ENCODE measurements around the gene ELAVL4.
A peak's percentile ranks its signal among the peaks of the same experiment; 100 is the strongest.

Gene ELAVL4

DNA sequence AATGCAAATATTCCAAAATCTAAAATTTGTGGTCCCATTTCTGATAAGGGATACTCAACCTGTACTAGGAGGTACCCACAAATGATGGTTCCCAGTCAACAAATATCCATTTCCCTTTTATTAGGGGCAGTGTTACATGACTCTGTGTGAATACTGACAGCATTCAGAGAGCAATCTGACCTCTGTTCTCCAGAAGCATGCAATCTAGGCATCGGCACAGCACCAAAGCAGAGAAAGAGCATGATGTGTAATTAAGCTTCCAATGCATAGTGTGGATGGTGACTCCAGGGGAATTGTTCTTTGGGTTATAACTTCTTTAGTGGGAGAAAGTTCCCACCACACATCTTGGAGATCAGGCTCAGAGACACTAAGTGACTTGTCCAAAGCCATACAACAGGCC is 71.6 kb downstream of the ELAVL4 start:
- DNase-seq, result no peak

DNA sequence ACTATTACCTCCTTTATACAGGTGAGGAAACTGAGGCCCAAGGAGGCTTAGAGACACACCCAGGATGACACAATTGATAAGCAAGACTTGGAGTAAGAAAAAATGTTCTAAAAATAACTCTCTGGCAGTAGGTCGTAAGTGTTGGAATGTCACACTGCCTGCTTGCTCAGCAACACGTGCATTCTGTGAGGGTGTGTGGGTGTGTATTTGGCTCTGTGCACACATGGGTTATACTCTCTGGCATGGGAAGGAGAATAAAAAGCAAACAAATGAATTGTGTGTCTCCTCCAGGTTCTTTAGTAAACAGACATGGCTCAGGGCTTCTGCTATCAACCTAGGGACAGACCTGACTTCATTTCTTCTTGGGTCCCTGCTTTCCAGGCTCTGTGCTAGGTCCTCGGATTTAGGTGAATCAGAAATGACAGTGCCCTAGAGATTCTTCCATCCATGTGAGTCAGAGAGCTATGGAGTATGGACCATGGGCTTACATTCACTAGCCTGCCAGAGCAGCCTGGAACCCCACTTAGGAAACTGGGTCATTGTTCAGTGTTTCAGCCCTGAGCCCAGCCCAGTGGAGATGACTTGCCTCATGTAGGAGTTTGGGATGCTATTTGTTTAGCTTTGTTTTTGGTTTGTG is 72.4 kb downstream of the ELAVL4 start:
- no peak for DNase-seq

DNA sequence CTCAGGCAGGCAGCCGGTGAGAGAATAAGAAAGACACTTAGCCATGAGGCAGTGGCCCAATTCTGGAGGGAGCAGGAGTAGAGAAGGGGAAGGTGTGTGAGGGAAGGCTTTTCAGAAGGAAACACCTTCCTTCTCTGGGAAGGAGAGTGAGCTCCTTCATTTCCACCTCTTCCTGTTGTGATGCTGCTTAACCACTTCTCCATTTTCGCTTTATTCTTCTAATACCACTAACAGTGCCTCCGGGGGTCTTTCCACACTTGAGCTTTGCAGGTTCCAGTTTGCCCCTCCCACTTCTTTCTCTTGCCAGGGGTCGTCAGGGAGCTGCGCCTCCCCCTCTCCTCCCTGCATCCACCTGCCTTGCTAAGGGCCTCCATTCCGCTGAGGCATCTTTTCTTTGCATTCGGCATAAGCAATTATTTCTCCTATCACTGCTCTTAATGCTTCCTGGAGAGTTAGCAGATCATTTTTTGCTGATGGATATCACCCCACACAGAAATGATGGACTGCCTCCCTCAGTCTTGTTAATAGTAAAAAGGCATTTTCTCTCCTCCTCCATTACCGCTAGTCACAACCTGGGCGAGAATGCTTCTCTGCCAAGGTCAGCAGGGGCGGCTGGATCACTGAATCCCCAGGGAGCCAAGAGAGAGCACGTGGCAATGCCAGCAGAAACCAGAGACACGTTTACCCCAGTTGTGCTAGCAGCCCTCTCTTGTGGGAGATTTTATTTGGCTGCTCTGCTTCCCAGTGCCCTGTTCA is 74.8 kb downstream of the ELAVL4 start:
- peak; percentile 46 for DNase-seq

DNA sequence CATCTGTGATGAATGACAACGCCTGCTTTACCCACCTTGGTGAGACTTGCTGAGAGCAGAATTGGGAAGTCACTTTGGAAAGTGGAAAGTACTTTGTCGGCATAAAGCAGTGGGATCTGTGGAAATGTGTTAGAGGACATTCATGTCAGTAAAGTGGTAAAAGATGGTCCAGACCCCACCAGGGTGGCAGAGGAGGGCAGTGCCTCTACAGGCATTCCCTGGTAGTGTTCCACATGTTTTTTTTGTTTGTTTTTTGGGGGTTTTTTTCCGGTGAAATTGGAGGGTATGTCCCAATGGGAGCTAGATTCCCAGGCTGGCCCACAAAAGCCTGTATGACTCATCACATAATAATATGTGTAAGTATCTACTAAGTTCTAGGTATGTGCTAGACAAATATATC is 80.6 kb downstream of the ELAVL4 start:
- no peak for DNase-seq

DNA sequence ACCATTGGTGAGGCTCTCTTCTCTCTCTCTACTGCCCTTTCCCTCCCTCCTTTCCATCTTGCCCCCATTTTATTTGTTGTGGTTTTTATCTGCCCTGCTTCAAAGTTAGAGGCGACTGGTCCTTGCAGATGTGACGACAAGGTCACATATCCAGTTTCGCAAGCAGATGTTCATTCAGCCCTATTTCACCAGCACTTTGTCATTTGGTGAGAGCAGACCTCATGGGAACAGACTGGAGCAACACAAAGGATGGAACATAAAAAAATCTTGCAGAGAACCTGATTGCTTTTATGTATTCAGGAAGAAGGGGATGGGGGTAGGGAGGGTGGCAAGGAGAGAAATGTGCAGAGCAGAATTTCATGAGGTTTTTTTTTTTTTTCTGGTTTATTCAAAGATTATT is 84.3 kb downstream of the ELAVL4 start:
- DNase-seq, result no peak

DNA sequence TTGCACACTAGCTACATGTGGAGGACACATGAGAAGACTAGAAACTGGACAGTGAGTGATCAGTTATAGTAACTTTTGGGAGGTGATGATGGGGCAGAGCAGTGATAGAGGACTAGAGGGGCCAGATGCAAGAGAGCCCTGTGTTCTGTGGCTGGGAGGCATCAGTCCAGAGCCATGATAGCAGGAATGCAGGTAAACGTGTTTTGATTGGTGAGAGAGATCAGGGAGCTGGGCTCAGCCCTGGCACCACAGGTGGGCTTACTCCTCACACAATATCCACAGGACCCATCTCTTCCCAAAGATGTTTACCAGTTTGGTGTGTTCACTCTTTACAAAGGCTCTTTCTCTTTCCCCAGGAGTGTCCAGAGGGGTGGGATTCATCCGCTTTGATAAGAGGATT is 86.5 kb downstream of the ELAVL4 start:
- DNase-seq, result no peak

DNA sequence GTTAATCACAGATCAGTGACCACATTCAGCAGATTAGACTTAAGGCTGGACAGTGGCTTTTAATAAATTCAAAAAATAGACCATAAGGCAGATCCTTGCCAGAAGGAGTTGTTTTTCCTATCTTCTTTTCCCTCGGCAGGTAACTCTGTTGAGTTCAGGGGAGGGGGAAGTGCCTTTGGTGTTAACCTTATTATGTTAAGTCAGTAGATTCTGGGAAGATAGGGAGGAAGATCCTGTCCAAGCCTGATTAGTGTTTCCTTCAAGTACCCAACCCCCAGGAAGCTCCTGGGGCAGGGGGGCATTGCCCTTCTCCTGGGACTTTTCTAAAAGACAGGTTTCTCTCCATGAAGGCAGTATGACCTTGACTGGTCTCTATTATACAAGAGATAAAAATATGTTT is 87.4 kb downstream of the ELAVL4 start:
- no peak for DNase-seq

DNA sequence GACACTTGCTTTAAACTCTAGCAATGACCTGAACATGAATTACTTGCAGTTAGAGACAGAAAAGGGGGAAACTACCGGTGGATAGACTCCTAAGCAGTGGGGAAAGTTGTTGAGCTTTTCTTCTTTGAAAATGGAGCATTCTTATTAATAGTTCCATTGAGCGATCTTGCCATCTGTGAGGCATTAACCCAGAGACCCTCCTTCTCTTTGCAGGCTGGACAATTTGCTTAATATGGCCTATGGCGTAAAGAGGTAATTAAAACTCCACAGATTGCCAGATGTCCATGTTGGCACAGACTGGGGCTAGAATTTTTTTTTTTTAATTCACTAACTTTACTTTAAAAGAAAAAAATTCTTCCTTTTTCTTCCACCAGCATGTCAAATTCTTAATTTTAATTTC is 88.5 kb downstream of the ELAVL4 start:
- DNase-seq, result no peak

DNA sequence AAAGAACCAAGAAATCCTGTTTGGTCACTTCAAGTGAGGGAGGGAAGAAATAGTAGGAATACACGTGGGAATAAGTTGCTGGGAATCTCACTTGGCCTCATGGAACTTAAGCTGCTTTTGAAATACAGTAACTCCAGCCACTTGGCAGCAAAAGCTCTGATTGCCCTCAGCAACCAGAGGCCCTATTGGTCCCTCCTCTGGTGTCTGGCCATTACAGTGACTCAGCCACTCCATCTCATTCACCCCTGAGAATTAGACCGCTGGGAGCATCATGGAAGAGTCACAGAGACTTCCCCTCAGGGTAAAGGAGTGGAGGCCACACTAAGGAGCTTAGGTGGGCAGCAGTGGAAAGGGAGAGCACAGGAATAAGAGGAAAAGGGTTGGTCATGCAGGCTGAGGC is 99.6 kb downstream of the ELAVL4 start:
- DNase-seq, result no peak

DNA sequence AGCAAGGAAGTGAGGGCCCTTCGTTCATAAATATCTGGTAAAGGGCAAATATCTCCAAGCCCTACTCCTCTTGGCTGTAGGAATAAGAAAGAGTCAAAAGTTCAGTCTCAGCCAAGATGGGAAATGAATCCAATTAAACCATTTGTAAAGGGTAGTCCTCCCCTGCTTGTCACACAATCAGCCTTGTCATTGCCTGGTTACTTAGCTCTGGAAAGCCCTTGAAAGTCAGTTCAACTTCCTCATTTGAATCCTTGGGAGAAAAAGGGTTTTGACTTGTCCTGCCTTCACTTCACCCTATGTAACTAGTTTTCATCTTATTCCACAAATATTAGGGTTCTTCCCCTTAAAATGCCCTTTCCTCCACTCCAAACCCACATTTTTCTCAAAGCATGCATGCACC is 100.0 kb downstream of the ELAVL4 start:
- no peak for DNase-seq

DNA sequence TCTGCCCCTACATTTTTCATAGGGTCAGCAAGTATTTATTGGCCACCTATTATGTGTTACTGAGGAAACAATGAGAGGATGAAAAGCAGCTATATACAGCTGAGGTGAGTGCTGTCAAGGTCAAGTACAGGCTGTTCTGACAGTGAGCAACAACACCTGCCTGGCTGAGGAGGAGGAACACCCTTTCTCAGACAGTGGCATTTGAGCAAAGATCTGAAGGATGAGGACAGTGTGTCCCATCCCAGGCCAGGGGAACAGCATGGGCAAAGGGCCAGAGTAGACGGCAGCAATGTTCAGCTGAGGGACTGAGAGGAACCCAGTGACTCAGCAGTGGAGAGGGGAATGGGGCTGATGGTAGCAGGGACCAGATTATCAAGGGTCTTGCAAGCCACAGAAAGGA is 101.0 kb downstream of the ELAVL4 start:
- no peak for DNase-seq

DNA sequence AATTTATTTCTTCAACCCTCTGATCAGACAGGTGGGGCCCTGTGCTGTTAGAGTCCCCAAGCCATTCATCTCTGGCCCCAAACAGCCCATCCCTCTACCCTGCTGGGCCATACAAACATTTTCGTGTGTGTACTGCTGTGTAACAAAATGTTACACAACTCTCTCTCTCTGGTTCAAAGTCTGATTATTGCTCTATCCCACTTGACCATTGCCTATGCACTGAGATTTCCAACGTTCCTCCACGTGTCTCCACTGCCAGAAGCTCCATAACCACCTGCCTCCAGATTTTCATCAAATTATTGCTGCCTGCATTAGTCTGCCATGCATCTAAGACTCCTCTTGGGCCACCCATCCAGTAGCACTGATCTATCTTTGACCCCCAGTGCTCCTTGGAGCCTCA is 104.8 kb downstream of the ELAVL4 start:
- no peak for DNase-seq

DNA sequence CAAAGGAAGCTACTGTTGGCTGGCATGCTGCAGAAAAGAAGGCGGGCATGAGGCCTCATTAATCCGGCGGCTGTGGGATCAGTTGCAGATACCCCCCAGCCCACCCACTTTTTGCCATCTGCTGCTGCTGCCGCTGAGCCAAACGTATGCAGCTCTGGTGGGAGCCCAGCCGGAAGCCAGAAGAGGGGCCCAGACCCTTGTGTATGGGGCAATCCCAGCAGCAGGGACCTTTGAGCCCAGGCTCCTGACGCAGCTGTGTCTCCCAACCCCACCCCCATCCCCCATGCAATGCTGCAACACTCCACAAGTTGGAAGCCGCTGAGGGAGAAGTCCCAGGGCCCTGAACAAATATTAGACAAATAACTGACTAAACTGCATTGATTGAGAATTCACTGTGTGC is 106.0 kb downstream of the ELAVL4 start:
- no peak for DNase-seq

DNA sequence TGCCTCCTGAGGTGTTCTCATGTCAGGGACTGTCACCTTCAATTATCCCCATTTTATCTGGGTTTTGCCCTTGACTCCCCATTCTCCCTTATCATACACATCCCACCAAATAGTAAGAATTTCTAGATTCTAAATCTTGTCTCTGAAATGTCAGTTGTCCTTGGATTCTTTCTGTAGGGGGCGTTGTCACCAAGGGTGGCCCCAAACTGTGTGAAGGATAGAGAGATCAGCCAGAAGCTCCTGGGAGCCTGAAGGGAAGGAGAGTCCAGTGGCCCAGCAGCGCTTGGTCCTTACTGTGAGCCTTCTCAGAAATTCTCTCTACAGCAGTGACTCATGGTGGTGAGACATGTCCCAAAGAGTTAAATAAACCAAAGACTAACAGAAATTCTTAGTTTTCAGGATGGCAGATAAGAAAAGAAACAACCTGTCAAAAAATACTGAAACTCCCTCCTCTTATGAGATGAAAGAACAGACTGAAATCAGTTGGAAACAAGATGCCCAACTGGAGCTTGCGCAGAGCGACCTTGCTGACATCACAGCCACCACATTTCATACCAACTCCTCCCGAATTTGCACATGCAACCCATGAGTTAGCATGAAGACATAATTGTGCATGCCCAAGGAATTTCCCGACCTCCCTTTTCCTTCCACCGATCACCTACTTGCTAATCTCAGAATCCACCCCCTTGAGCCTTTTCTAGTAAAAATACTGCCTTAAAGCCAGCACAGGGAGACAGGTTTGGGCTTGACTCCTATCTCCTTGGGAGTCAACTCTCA is 109.8 kb downstream of the ELAVL4 start:
- no peak for DNase-seq

DNA sequence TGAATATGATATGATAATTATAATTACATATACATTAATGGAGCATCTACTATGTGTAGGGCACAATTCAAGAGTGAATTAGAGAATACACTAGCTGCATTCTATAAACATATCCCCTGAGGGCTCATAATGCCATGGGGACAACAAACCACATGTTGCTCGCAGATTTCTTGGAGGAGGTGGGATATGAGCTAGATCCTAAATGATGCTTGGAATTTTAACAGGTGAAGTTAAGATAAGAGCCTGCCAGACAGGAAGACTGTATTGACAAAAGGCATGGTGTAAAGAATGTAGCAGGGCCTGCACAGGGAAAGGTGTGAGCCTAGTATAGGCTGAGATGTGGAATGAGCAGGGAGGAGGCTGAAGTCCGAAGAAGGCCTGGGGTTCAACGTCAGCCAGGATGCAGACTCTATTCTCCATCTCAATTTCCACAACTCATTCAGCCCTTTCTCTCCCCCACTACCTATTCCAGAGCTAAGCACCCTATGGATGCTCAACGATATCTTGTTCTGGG is 120.2 kb downstream of the ELAVL4 start:
- no peak for DNase-seq

DNA sequence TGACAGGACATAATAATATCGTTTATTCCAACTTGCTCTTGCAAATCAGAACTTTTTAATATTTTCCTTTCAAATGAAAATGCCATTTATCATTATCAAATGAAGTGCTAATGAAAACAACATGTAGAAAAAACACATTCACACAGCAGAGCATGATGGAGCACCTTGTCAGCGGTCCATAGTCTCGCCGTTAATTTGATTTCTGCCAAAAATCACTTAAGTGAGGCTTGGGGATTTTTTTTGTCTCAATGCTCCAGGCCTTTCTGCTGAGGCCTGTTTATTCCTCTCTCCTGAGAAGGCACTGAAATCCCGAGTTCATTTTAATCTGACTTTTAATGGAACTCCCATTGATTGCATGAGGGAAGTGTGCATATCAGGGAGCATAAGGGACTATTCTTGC is 122.5 kb downstream of the ELAVL4 start:
- DNase-seq, result no peak

DNA sequence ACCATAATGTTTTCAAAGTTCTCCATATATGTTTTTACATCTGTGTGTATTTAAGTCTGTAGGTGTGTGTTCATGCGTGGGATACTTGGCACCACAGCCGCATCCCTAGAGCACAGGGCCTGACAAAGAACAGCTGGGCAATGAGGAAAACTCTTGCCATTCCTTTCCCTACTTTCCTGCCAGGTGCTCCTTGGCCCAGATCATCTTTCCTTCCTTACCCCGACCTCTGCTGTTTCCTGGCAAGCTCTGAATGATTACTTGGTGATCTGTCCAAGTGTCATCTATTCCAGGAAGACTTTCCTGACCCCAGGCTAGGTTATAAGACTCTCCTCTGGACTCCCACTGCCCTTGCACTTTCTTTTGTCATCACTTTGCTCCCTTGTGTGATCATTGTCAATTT is 123.6 kb downstream of the ELAVL4 start:
- DNase-seq, result no peak

DNA sequence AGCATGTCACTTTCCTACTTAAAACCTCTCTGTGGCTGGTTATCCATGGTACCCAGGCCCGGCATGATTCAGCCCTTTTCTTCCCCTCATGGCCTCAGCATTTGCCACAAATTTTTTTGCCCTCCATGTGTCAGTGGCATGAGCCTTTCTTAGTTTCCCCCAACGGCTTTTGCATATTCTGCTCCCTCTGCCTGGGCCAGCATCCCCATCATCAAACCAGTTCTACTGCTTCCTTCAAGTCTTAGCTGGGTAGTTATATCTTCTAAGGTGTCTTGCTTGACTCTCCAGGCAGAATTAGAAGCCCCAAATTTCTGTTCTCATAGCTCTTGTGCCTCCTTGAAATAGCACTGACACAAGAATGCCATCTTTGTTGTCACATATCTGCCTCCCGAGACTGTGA is 127.9 kb downstream of the ELAVL4 start:
- DNase-seq, result no peak

DNA sequence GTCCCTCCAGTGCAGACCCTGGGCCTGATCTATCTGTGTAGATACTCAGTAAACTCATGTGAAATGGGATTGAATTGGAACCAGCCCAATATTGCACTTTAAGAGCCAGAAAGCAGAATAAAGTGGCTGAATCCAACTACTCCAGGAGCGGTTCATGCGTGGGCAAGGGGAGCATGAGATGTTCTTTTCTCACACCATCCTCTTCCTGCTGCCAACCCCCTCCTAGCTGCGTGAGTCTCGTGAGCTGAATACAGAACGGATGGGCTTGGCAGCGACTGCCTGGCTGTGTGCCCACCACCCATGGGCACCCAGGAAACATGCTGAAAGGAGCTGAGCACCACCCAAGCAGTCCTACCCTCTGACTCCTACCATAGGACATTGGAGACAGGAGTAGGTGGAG is 128.3 kb downstream of the ELAVL4 start:
- no peak for DNase-seq

DNA sequence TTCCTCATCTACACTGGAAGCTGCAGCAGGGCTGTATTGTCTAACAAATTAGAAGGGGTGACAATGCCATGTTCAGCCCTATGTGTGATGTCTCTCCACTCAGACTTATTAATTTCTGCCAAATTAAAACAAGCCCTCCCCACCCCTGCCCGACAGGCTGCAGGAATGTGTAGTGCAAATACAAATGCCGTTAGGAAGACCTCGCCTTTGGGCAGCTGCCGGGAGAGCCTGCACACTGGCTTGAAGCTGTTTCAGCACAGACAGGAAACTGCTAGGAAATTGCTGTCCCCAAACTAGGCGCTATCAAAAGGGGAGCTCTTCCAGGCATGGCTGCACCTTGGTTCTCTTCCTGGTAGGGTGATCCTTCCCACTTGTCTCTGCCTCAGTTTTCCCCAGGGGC is 135.2 kb downstream of the ELAVL4 start:
- DNase-seq, result no peak

DNA sequence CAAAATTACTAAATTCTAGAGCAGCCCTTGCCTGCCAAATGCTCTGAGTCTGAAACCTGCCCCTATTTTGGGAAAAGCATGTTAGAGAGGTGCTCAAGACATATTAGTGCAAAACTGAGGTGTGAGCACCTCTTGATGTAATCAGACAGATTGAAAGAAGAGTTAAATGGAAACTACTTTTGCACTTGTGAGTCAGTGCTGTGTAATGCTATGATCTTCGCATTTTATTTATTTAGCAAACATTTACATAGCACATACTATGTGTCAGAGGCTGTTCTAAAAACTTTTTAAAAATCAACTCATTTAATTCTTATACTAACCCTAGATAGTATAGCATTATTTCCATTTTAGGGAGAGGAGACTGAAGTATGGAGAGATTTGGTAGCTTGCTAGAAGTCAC is 138.1 kb downstream of the ELAVL4 start:
- DNase-seq, result no peak

DNA sequence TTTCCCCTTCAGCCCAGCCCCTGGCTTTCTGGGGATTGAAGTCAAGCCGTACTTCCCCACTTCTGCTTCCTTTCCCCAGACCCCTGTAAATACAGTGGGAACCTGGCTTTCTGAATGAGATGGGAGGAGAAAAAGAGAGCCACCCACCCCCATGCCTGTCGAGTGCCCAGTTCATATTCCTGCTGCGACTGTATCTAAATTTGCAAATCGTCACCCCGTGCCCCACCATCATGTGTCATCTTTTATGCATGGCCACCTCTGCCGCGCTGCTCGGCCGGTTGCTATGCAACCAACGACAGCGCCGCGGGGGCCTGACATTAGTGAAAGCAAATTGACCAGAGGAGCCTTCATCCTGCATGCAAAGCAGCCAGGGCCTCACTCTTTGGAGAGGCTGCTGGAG is 143.0 kb downstream of the ELAVL4 start:
- DNase-seq, result peak; percentile 84

DNA sequence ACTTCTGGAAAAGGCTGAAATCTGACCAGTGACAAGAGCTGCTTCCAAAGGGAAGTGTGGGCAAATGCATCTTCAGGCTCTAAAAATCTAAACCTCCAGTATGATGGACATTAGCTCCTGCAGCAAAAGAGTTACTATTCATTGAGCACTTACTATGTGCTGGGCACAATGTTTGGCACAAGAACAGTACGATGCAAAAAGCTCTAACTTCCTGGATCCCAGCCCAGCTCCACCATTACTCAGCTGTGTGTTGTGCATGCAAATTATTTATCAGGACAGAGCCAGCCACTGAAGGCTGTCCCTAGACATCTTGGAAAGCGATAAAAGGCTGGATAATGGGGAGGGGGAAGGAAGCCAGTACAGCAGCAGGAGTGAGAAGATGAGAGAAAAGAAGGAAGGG is 143.5 kb downstream of the ELAVL4 start:
- peak; percentile 52 for DNase-seq
